ENCODE results near the gene BBOF1. TPM values are rescaled to one million over a fixed set of nuclear protein-coding genes. Genes with fewer than 3 reads are reported as not detected.

Gene BBOF1
- total and polyA plus RNA-seq, 2 of the 8 experiments (the other 6 are each of a cell fraction or from before 2014, with no cell fraction given): 0.26 to 0.60 TPM

DNA sequence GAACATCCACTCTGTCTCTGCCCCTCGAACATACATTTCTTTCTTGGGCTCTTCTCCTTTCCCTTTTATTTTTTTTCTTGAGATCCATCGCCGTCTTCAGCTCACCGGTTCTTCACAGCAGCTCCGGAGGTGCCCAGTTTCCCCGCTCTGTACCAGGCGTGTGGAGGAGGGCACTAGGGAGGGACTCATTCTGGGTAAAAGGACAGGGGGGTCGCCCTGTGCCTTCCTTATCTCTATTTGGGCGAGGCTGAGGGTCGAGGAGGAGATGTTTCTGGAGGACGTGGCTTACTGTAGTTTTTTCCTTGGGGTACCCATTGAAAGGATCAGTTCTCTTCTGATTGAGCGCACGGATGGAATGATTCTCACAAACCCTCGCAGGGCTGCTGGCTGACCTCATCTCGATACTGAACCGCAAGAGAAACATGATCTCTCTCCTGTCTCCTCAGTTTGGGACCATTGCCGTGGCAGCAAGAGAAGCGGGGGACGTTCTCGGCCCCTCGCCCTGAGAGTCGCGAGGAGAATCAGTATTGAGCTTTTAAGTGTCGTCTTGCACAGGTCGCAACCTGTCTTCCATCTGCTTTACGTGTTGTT, 66.0 kb downstream of the BBOF1 start (continued):
- TF ChIP-seq, protein P1, sequence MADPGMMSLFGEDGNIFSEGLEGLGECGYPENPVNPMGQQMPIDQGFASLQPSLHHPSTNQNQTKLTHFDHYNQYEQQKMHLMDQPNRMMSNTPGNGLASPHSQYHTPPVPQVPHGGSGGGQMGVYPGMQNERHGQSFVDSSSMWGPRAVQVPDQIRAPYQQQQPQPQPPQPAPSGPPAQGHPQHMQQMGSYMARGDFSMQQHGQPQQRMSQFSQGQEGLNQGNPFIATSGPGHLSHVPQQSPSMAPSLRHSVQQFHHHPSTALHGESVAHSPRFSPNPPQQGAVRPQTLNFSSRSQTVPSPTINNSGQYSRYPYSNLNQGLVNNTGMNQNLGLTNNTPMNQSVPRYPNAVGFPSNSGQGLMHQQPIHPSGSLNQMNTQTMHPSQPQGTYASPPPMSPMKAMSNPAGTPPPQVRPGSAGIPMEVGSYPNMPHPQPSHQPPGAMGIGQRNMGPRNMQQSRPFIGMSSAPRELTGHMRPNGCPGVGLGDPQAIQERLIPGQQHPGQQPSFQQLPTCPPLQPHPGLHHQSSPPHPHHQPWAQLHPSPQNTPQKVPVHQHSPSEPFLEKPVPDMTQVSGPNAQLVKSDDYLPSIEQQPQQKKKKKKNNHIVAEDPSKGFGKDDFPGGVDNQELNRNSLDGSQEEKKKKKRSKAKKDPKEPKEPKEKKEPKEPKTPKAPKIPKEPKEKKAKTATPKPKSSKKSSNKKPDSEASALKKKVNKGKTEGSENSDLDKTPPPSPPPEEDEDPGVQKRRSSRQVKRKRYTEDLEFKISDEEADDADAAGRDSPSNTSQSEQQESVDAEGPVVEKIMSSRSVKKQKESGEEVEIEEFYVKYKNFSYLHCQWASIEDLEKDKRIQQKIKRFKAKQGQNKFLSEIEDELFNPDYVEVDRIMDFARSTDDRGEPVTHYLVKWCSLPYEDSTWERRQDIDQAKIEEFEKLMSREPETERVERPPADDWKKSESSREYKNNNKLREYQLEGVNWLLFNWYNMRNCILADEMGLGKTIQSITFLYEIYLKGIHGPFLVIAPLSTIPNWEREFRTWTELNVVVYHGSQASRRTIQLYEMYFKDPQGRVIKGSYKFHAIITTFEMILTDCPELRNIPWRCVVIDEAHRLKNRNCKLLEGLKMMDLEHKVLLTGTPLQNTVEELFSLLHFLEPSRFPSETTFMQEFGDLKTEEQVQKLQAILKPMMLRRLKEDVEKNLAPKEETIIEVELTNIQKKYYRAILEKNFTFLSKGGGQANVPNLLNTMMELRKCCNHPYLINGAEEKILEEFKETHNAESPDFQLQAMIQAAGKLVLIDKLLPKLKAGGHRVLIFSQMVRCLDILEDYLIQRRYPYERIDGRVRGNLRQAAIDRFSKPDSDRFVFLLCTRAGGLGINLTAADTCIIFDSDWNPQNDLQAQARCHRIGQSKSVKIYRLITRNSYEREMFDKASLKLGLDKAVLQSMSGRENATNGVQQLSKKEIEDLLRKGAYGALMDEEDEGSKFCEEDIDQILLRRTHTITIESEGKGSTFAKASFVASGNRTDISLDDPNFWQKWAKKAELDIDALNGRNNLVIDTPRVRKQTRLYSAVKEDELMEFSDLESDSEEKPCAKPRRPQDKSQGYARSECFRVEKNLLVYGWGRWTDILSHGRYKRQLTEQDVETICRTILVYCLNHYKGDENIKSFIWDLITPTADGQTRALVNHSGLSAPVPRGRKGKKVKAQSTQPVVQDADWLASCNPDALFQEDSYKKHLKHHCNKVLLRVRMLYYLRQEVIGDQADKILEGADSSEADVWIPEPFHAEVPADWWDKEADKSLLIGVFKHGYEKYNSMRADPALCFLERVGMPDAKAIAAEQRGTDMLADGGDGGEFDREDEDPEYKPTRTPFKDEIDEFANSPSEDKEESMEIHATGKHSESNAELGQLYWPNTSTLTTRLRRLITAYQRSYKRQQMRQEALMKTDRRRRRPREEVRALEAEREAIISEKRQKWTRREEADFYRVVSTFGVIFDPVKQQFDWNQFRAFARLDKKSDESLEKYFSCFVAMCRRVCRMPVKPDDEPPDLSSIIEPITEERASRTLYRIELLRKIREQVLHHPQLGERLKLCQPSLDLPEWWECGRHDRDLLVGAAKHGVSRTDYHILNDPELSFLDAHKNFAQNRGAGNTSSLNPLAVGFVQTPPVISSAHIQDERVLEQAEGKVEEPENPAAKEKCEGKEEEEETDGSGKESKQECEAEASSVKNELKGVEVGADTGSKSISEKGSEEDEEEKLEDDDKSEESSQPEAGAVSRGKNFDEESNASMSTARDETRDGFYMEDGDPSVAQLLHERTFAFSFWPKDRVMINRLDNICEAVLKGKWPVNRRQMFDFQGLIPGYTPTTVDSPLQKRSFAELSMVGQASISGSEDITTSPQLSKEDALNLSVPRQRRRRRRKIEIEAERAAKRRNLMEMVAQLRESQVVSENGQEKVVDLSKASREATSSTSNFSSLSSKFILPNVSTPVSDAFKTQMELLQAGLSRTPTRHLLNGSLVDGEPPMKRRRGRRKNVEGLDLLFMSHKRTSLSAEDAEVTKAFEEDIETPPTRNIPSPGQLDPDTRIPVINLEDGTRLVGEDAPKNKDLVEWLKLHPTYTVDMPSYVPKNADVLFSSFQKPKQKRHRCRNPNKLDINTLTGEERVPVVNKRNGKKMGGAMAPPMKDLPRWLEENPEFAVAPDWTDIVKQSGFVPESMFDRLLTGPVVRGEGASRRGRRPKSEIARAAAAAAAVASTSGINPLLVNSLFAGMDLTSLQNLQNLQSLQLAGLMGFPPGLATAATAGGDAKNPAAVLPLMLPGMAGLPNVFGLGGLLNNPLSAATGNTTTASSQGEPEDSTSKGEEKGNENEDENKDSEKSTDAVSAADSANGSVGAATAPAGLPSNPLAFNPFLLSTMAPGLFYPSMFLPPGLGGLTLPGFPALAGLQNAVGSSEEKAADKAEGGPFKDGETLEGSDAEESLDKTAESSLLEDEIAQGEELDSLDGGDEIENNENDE (IDR thresholded peaks at IDR 0.05; ENCODE audit: insufficient replicate concordance, low read length): no peak
- TF ChIP-seq BCL11A (IDR thresholded peaks at IDR 0.05; ENCODE audit: low read depth in 2 of 2, low read length in 2 of 2): no peak
- no peak for TF ChIP-seq SP4 (IDR thresholded peaks at IDR 0.05; ENCODE audit: low read length)
- no peak for TF ChIP-seq SRF (IDR thresholded peaks at IDR 0.05; ENCODE audit: low read depth, low read length)
- TF ChIP-seq HDAC6 (IDR thresholded peaks at IDR 0.05; ENCODE audit: low read depth, low read length): no peak
- no peak for TF ChIP-seq JUND (IDR thresholded peaks at IDR 0.05; ENCODE audit: low read length)
- TF ChIP-seq CHD1 (IDR thresholded peaks at IDR 0.05; ENCODE audit: low read depth, low read length): no peak; the same call in 1 of the 2 replicates
- TF ChIP-seq KDM1A (IDR thresholded peaks at IDR 0.05; ENCODE audit: borderline replicate concordance, low read length): no peak
- TF ChIP-seq CEBPB (IDR thresholded peaks at IDR 0.05; ENCODE audit: low read depth, low read length): no peak
- TF ChIP-seq BRCA1 (IDR thresholded peaks at IDR 0.05; ENCODE audit: low read depth, low read length): no peak
- TF ChIP-seq NANOG (IDR thresholded peaks at IDR 0.05; ENCODE audit: insufficient read depth, low read depth, low read length, poor library complexity, severe bottlenecking): no peak
- no peak for TF ChIP-seq CTBP2 (IDR thresholded peaks at IDR 0.05; ENCODE audit: borderline replicate concordance, insufficient read depth, insufficient read length, low read length)
